OCI-LY3 (cell line): ENCODE measurements around the gene EHBP1L1.

Experiments
- CTCF ChIP-seq: fragments of 200-600, 300-600 bp; sonication (generic); IDR thresholded peaks from 2 replicates; pipeline ENCODE4 v1.5.1; 2014; ENCODE audit warnings: antibody characterized with exemption, low read length, low read depth
- EZH2phosphoT487 ChIP-seq: fragments of 200-600 bp; shearing (Covaris generic); IDR thresholded peaks from 2 replicates; pipeline ENCODE4 v1.6.1; 2018; ENCODE audit warnings: antibody characterized with exemption, mixed run types, low read depth

GRCh38 chr11:65611028-65611757 is 35.3 kb downstream of the EHBP1L1 start:
- TF ChIP-seq EZH2phosphoT487 (no peak), CTCF (no peak)
